HepG2 (cell line): Measurements from ENCODE around the gene RING1. TPM values are rescaled to one million over a fixed set of nuclear protein-coding genes. Genes with fewer than 3 reads are reported as not detected.

Experiments
- ARID5B ChIP-seq: IDR thresholded peaks from 2 replicates; pipeline ENCODE4 v1.4.0; 2020; ENCODE audit warnings: mild to moderate bottlenecking, missing genetic modification reagents
- DNMT1 ChIP-seq: sonication (generic); formaldehyde crosslinking; IDR thresholded peaks from 2 replicates; pipeline ENCODE4 v1.5.1; 2020; ENCODE audit warnings: mild to moderate bottlenecking, missing genetic modification reagents
- FOXK1 ChIP-seq: sonication (generic); formaldehyde crosslinking; IDR thresholded peaks from 2 replicates; pipeline ENCODE4 v1.4.0; 2020; ENCODE audit warnings: low read depth, missing genetic modification reagents, borderline replicate concordance
- GATAD2A ChIP-seq: IDR thresholded peaks from 2 replicates; pipeline ENCODE4 v1.6.1; 2016
- GMEB1 ChIP-seq: sonication (generic); formaldehyde crosslinking; IDR thresholded peaks from 2 replicates; pipeline ENCODE4 v1.5.1; 2020; ENCODE audit warnings: missing genetic modification reagents, mild to moderate bottlenecking, borderline replicate concordance
- HNRNPLL ChIP-seq: fragments of 200-400 bp; formaldehyde crosslinking; IDR thresholded peaks from 2 replicates; pipeline ENCODE4 v1.6.1; 2017; ENCODE audit warnings: mild to moderate bottlenecking, low read depth, low read length; ENCODE audit not compliant: poor library complexity, severe bottlenecking
- MAFK ChIP-seq, 2 experiments: IDR thresholded peaks in 1 of 2; conservative IDR thresholded peaks in 1 of 2; 2 replicates each; pipeline ENCODE4 v1.6.1; 2011; ENCODE audit warnings: improper control_type of control experiment in 2 of 2, low read length in 2 of 2
- MLLT10 ChIP-seq: sonication (generic); formaldehyde crosslinking; IDR thresholded peaks from 2 replicates; pipeline ENCODE4 v1.4.0; 2020; ENCODE audit warnings: missing genetic modification reagents
- NCOA2 ChIP-seq: sonication (generic); formaldehyde crosslinking; IDR thresholded peaks from 2 replicates; pipeline ENCODE4 v1.8.0; 2022; ENCODE audit warnings: inconsistent platforms
- NR3C1 ChIP-seq: sonication (generic); formaldehyde crosslinking; IDR thresholded peaks from 2 replicates; pipeline ENCODE4 v1.4.0; 2020; ENCODE audit warnings: missing genetic modification reagents
- REPIN1 ChIP-seq: sonication (generic); formaldehyde crosslinking; IDR thresholded peaks from 2 replicates; pipeline ENCODE4 v1.8.0; 2022; ENCODE audit warnings: missing genetic modification reagents, low read depth, mild to moderate bottlenecking, borderline replicate concordance
- SP140L ChIP-seq: sonication (generic); formaldehyde crosslinking; IDR thresholded peaks from 2 replicates; pipeline ENCODE4 v1.4.0; 2020; ENCODE audit warnings: missing genetic modification reagents, borderline replicate concordance
- USF2 ChIP-seq, 2 experiments: sonication (generic) in 1 of 2; formaldehyde crosslinking in 1 of 2; IDR thresholded peaks; 2 replicates each; pipeline versions ENCODE4 v1.5.1 to v1.6.1; 2011 to 2020; ENCODE audit warnings: borderline replicate concordance in 1 of 2, low read depth in 1 of 2, low read length in 1 of 2, mild to moderate bottlenecking in 1 of 2, missing genetic modification reagents in 1 of 2, moderate library complexity in 1 of 2
- ZBTB7A ChIP-seq: sonication (generic); formaldehyde crosslinking; IDR thresholded peaks from 2 replicates; pipeline ENCODE4 v1.8.0; 2022; ENCODE audit warnings: mild to moderate bottlenecking, missing genetic modification reagents
- ZNF337 ChIP-seq: sonication (generic); formaldehyde crosslinking; IDR thresholded peaks from 2 replicates; pipeline ENCODE4 v1.5.1; 2020; ENCODE audit warnings: missing genetic modification reagents, low read depth, mild to moderate bottlenecking, borderline replicate concordance
- ZNF770 ChIP-seq: sonication (generic); formaldehyde crosslinking; IDR thresholded peaks from 2 replicates; pipeline ENCODE4 v1.5.0; 2020; ENCODE audit warnings: mild to moderate bottlenecking, missing genetic modification reagents
- polyA plus RNA-seq, 8 experiments: library from polyadenylated mRNA; depleted of rRNA in 3 of 8; stranded (reverse) in 7 of 8; unstranded in 1 of 8; fragments of >200 nt; fragmentation: Illumina TruSeq in 4 of 8; extraction: Trizol in 4 of 8; gene quantifications; 2 replicates each; pipeline versions ENCODE4 v1.2.1 to v1.2.3, GENCODE V29; 2011 to 2016; ENCODE audit warnings: low read depth in 4 of 8, missing spikeins in 1 of 8, mixed read lengths in 1 of 8; ENCODE audit not compliant: insufficient read depth in 1 of 8
- total RNA-seq, 5 experiments: library from RNA; depleted of rRNA; stranded (reverse); fragments of >200 nt; fragmentation: Illumina TruSeq; extraction: Trizol; gene quantifications; 2 replicates each; pipeline ENCODE4 v1.2.3, GENCODE V29; 2016; ENCODE audit warnings: low read depth in 1 of 5

The RING1 gene
- total and polyA plus RNA-seq, 2 of the 13 experiments (the other 11 are each of a cell fraction or from before 2014, with no cell fraction given), result 23.9 to 33.6 TPM

GRCh38 chr6:33249732-33250630 lies 41.7 kb downstream of the RING1 start (continued):
- no peak for TF ChIP-seq NR3C1
- 0 out of 2 replicates have a peak, but pooled peaks have one; percentile 27 for TF ChIP-seq ZNF337
- no peak for TF ChIP-seq FOXK1
- TF ChIP-seq USF2 (IDR thresholded peaks at IDR 0.05; ENCODE audit: low read depth, low read length), result no peak
- no peak for TF ChIP-seq USF2 (CRISPR knock-in tag; IDR thresholded peaks at IDR 0.05; ENCODE audit: borderline replicate concordance)
- TF ChIP-seq HNRNPLL, result no peak
- 0 out of 2 replicates have a peak, but pooled peaks have one; percentile 36 for TF ChIP-seq DNMT1 (CRISPR knock-in tag)
- TF ChIP-seq GMEB1 (CRISPR knock-in tag), result no peak
- no peak for TF ChIP-seq MAFK (conservative IDR thresholded peaks at IDR 0.05 in 1 of 2, IDR thresholded peaks at IDR 0.05 in 1 of 2; ENCODE audit: low read length in 2 of 2)
- TF ChIP-seq ARID5B (CRISPR knock-in tag), result no peak; the same call in 1 of the 2 replicates
- no peak for TF ChIP-seq GATAD2A
- TF ChIP-seq SP140L (CRISPR knock-in tag), result no peak
- no peak for TF ChIP-seq MLLT10 (CRISPR knock-in tag)
- TF ChIP-seq ZNF770 (CRISPR knock-in tag), result no peak
- 0 out of 2 replicates have a peak, but pooled peaks have one; percentile 65 for TF ChIP-seq ZBTB7A
- no peak for TF ChIP-seq REPIN1 (CRISPR knock-in tag)
- TF ChIP-seq NCOA2, result no peak
